ENCODE results near the gene SPOPL. TPM values are rescaled to one million over a fixed set of nuclear protein-coding genes. Genes with fewer than 3 reads are reported as not detected.
"Not testable (repeated sequence)": the region's sequence is repeated elsewhere in the genome, so short reads cannot be mapped to it uniquely, and the experiment has no call there.

Gene SPOPL
- 4.8 TPM for polyA plus RNA-seq (2012; ENCODE audit: insufficient read depth, insufficient read length, low read depth)

GRCh38 chr2:138501425-138502254 lies at the start of gene SPOPL:
SPOPL (plus strand) TSS chr2:138501770; CDS start chr2:138550217, 48,447 bp downstream.
- H3K4me1 ChIP-seq, result no peaks in the 10 kb centered on the region
- DNase-seq, result peak; percentile 88
- peak within 1 kb of the TSS; percentile 85 for H3K4me3 ChIP-seq (ENCODE audit: low read depth, low read length)
- H3K36me3 ChIP-seq, result no peaks in the 10 kb centered on the region
- H3K27me3 ChIP-seq, result no peaks in the 10 kb centered on the region
- H3K9me3 ChIP-seq, result no peaks in the 10 kb centered on the region
- TF ChIP-seq, protein P1, sequence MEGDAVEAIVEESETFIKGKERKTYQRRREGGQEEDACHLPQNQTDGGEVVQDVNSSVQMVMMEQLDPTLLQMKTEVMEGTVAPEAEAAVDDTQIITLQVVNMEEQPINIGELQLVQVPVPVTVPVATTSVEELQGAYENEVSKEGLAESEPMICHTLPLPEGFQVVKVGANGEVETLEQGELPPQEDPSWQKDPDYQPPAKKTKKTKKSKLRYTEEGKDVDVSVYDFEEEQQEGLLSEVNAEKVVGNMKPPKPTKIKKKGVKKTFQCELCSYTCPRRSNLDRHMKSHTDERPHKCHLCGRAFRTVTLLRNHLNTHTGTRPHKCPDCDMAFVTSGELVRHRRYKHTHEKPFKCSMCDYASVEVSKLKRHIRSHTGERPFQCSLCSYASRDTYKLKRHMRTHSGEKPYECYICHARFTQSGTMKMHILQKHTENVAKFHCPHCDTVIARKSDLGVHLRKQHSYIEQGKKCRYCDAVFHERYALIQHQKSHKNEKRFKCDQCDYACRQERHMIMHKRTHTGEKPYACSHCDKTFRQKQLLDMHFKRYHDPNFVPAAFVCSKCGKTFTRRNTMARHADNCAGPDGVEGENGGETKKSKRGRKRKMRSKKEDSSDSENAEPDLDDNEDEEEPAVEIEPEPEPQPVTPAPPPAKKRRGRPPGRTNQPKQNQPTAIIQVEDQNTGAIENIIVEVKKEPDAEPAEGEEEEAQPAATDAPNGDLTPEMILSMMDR (IDR thresholded peaks at IDR 0.05; ENCODE audit: low read depth, low read length), result no peak

DNA sequence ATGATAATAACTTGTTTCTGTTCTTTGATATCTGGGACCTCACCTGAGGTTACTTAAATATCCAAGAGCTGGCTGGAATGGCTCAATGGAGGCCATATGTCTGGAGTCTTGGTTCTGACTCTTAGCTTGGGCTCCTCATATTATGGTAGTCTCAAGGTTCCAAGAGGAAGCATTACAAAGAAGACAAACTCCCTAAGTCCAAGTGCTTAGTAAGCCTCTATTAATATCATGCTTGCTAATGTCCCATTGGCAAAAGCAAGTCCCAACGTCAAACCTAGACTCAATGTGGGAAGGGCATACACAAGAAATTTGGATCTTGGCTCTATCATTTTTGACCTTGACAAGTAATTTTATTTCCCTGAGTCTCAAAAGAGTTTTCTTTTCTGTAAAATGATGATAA lies 49.2 kb upstream of the SPOPL start:
- no peak for DNase-seq
- Histone ChIP-seq H3K9me3 (no peaks in the 10 kb centered on the region), H3K27me3 (no peaks in the 10 kb centered on the region), H3K4me1 (no peaks in the 10 kb centered on the region), H3K4me3 (ENCODE audit: low read depth, low read length) (no peak overlapping the region), H3K36me3 (no peaks in the 10 kb centered on the region)
- TF ChIP-seq, protein P1 (IDR thresholded peaks at IDR 0.05; ENCODE audit: low read depth, low read length), result no peak

- DNase-seq, result no peak
- H3K9me3 ChIP-seq, result no peaks in the 10 kb centered on the region
- no peaks in the 10 kb centered on the region for H3K36me3 ChIP-seq
- H3K4me1 ChIP-seq, result no peaks in the 10 kb centered on the region
- TF ChIP-seq, protein P1 (IDR thresholded peaks at IDR 0.05; ENCODE audit: low read depth, low read length), result no peak
- no peaks in the 10 kb centered on the region for H3K27me3 ChIP-seq
- H3K4me3 ChIP-seq (ENCODE audit: low read depth, low read length), result no peak overlapping the region
Measured at GRCh38 chr2:138453815-138454214, 47.8 kb upstream of the SPOPL start.

DNA sequence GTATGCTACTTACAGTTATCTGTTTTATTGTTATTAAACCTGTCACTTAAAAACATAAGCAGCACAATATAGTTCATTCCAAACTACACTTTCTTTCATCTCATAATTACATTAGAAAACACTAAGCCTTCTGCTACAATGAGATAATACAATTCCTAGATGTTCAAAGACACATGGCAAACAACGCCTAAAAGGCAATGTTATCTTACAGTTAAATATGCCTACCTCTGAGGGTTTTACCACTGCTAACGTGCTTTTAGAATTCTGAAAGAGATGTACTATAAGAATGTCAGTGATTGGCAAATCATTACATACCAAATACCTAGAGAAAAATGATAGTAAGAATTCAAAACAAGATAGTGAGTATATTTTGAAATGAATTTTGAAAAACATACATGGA lies 46.8 kb upstream of the SPOPL start:
- Histone ChIP-seq H3K9me3 (no peaks in the 10 kb centered on the region), H3K4me3 (ENCODE audit: low read depth, low read length) (no peak overlapping the region), H3K36me3 (no peaks in the 10 kb centered on the region), H3K4me1 (no peaks in the 10 kb centered on the region), H3K27me3 (no peaks in the 10 kb centered on the region)
- TF ChIP-seq, protein P1 (IDR thresholded peaks at IDR 0.05; ENCODE audit: low read depth, low read length), result no peak
- DNase-seq, result no peak

GRCh38 chr2:138455275-138455674 lies 46.3 kb upstream of the SPOPL start:
- TF ChIP-seq, protein P1 (IDR thresholded peaks at IDR 0.05; ENCODE audit: low read depth, low read length), result no peak
- Histone ChIP-seq H3K36me3 (no peaks in the 10 kb centered on the region), H3K4me1 (no peaks in the 10 kb centered on the region), H3K27me3 (no peaks in the 10 kb centered on the region), H3K9me3 (no peaks in the 10 kb centered on the region), H3K4me3 (ENCODE audit: low read depth, low read length) (peak overlapping the region; percentile 14; the same call in 1 of the 2 replicates)
- DNase-seq, result no peak

GRCh38 chr2:138455691-138456090 lies 45.9 kb upstream of the SPOPL start:
- H3K9me3 ChIP-seq, result no peaks in the 10 kb centered on the region
- TF ChIP-seq, protein P1 (IDR thresholded peaks at IDR 0.05; ENCODE audit: low read depth, low read length), result no peak

DNA sequence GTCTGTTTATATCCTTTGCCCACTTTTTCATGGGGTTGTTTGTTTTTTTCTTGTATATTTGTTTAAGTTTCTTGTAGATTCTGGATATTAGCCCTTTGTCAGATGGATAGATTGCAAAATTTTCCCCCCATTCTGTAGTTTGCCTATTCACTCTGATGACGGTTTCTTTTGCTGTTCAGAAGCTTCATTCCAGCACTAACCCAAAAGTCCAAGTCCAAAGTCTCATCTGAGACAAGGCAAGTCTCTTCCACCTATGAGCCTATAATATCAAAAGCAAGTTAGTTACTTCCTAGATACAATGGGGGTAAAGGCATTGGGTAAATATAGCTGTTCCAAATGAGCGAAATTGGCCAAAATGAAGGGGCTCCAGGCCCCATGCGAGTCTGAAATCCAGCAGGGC lies 38.9 kb upstream of the SPOPL start:
- not testable (repeated sequence) for H3K4me1 ChIP-seq; H3K4me3 ChIP-seq (ENCODE audit: low read depth, low read length); H3K9me3 ChIP-seq; DNase-seq; H3K36me3 ChIP-seq; H3K27me3 ChIP-seq

More at GRCh38 chr2:138455691-138456090, 45.9 kb upstream of the SPOPL start:
- Histone ChIP-seq H3K4me3 (ENCODE audit: low read depth, low read length) (peak overlapping the region; percentile 14; the same call in 1 of the 2 replicates), H3K36me3 (no peaks in the 10 kb centered on the region), H3K4me1 (no peaks in the 10 kb centered on the region), H3K27me3 (no peaks in the 10 kb centered on the region)
- DNase-seq, result peak; percentile 72

All from BE2C (cell line).